ENCODE results near the gene STEAP4. TPM values are rescaled to one million over a fixed set of nuclear protein-coding genes. Genes with fewer than 3 reads are reported as not detected.

STEAP4 gene
- total and polyA plus RNA-seq, 4 donors = 3.7 to 43.8 (median 12.8) TPM

GRCh38 chr7:88311675-88312036, 5.0 kb upstream of the STEAP4 start:
- 22% methylated on average over 1 of the region's 1 CpG for WGBS

More at GRCh38 chr7:88311675-88312036, 5.0 kb upstream of the STEAP4 start:
- TF ChIP-seq, protein P1, sequence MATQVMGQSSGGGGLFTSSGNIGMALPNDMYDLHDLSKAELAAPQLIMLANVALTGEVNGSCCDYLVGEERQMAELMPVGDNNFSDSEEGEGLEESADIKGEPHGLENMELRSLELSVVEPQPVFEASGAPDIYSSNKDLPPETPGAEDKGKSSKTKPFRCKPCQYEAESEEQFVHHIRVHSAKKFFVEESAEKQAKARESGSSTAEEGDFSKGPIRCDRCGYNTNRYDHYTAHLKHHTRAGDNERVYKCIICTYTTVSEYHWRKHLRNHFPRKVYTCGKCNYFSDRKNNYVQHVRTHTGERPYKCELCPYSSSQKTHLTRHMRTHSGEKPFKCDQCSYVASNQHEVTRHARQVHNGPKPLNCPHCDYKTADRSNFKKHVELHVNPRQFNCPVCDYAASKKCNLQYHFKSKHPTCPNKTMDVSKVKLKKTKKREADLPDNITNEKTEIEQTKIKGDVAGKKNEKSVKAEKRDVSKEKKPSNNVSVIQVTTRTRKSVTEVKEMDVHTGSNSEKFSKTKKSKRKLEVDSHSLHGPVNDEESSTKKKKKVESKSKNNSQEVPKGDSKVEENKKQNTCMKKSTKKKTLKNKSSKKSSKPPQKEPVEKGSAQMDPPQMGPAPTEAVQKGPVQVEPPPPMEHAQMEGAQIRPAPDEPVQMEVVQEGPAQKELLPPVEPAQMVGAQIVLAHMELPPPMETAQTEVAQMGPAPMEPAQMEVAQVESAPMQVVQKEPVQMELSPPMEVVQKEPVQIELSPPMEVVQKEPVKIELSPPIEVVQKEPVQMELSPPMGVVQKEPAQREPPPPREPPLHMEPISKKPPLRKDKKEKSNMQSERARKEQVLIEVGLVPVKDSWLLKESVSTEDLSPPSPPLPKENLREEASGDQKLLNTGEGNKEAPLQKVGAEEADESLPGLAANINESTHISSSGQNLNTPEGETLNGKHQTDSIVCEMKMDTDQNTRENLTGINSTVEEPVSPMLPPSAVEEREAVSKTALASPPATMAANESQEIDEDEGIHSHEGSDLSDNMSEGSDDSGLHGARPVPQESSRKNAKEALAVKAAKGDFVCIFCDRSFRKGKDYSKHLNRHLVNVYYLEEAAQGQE (IDR thresholded peaks at IDR 0.05) = peak; percentile 19
- no peak for TF ChIP-seq NR2F2 (IDR thresholded peaks at IDR 0.05)
- TF ChIP-seq ZBTB33 (IDR thresholded peaks at IDR 0.05) = no peak
- TF ChIP-seq GABPA (IDR thresholded peaks at IDR 0.05 in 1 of 2, conservative IDR thresholded peaks at IDR 0.05 in 1 of 2) = no peak
- TF ChIP-seq, protein P2, sequence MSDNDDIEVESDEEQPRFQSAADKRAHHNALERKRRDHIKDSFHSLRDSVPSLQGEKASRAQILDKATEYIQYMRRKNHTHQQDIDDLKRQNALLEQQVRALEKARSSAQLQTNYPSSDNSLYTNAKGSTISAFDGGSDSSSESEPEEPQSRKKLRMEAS (IDR thresholded peaks at IDR 0.05) = no peak
- peak; percentile 39 for TF ChIP-seq SP1 (IDR thresholded peaks at IDR 0.05)
- no peak for TF ChIP-seq HNF4G (IDR thresholded peaks at IDR 0.05)
- no peak for TF ChIP-seq FOXA1 (IDR thresholded peaks at IDR 0.05)
- TF ChIP-seq ATF3 (IDR thresholded peaks at IDR 0.05) = no peak
- no peak for TF ChIP-seq EGR1 (IDR thresholded peaks at IDR 0.05; ENCODE audit: low read depth in 2 of 2)
- peak; percentile 53 to 76 for TF ChIP-seq RXRA (IDR thresholded peaks at IDR 0.05)
- no peak for TF ChIP-seq FOXA2 (IDR thresholded peaks at IDR 0.05)
- peak in 1 of 2 donors; percentile 15 for TF ChIP-seq HNF4A (conservative IDR thresholded peaks at IDR 0.05)
- TF ChIP-seq RAD21 (IDR thresholded peaks at IDR 0.05) = no peak
- TF ChIP-seq JUND (IDR thresholded peaks at IDR 0.05) = no peak
- no peak for TF ChIP-seq TAF1 (conservative IDR thresholded peaks at IDR 0.05)
- no peak for TF ChIP-seq CTCF (IDR thresholded peaks at IDR 0.05; ENCODE audit: low read depth, low read length, missing input control)
- no peak for TF ChIP-seq YY1 (IDR thresholded peaks at IDR 0.05)
- no peaks in the 10 kb centered on the region for H3K9me3 ChIP-seq (ENCODE audit: control insufficient read depth in 4 of 4, low read length in 3 of 4)
- H3K4me1 ChIP-seq (ENCODE audit: control insufficient read depth in 4 of 4, insufficient read depth in 4 of 4, low read length in 3 of 4) = peaks cover 2 to 22% (median 8%) of the 10 kb centered on the region in 4 donors
- H3K27me3 ChIP-seq (ENCODE audit: control insufficient read depth in 4 of 4, insufficient read depth in 4 of 4, low read length in 3 of 4) = peaks cover 0 to 4% (median 0%) of the 10 kb centered on the region in 4 donors
- H3K36me3 ChIP-seq (ENCODE audit: control insufficient read depth in 4 of 4, insufficient read depth in 3 of 4, low read depth in 1 of 4, low read length in 3 of 4) = no peaks in the 10 kb centered on the region
- peak overlapping the region; percentile 33 to 58 for H3K27ac ChIP-seq (ENCODE audit: low read depth in 1 of 2, low read length in 2 of 2)
- no peak overlapping the region for H3K9ac ChIP-seq (ENCODE audit: low read depth in 1 of 2, low read length in 2 of 2)
- no peak overlapping the region for H3K4me3 ChIP-seq (ENCODE audit: low read depth in 1 of 3, low read length in 3 of 3)
- DNase-seq (ENCODE audit: low spot score) = no peak

Measured in liver (tissue), 9 donors.